Stimulated activated CD8-positive, alpha-beta memory T cell treated with anti-CD3 and anti-CD28 coated beads, Interleukin-4, amount 100 ng/mL, for 24 hours (primary cell): ENCODE data around the gene FOXB1.

ENCODE experiments used
- DNase-seq: peaks from one replicate; pipeline ENCODE4 v3.0.0-alpha.2; 2020; ENCODE audit warnings: low read depth

Gene FOXB1

DNA sequence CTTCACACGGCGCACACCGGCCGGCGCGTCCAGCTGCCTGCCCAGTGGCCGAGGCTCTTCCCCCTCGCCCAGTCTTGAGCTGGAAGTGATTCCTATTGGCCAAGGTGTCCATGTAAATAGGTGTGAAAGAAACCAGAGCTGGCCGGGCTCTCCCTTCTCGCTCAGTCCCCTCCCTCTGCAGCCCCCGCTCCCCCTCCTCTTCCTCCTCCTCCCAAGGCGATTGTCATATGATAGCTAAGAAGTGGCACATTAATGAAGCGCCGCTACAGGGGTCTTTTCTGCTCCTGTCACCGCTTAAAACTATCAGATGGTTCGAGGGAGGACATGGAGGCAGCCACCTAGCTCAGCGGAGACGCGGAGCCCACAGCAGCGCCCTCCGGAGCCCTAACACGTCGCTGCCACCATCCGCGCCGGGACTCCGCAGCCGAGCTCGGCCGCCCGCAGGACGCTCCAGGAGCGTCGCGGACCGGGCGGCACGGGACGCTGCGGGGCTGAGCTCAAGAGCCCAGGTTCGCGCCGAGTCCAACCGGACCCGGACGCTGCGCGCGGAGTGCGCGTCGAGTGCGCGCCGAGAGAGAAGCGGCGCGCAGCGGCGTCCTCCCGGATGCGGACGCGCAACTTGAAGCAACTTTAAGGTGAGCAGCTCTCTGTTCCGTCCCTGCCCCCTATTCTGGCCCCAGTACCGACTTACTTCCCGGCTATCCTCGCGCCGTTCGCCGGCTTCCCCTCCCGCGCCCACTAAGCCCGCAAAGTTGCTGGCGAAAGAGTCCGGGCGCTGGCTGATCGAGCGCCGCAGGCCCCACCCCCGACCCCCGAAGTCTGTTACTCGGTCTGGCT is at the start of gene FOXB1:
TSS of gene FOXB1 (plus strand) at position 303 of the 837 bp plus-strand sequence. CDS start 653 bp downstream, outside the sequence.
- DNase-seq: no peak

DNA sequence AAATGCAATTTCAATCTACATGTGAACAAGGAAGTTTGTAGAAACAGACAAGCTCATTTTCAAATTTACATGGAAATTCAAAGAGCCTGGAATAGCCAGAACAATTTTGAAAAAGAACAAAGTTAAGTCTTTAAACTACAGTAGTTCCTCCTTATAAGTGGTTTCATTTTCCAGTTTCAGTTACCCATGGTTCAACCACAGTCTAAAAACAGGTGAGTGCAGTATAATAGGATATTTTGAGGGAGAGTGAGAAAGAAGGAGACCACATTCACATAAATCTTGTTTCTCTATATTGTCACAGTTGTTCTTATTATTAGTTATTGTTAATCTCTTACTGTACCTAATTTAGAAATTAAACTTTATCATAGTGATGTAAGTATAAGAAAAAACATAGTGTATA is 45.8 kb upstream of the FOXB1 start:
- DNase-seq: no peak

DNA sequence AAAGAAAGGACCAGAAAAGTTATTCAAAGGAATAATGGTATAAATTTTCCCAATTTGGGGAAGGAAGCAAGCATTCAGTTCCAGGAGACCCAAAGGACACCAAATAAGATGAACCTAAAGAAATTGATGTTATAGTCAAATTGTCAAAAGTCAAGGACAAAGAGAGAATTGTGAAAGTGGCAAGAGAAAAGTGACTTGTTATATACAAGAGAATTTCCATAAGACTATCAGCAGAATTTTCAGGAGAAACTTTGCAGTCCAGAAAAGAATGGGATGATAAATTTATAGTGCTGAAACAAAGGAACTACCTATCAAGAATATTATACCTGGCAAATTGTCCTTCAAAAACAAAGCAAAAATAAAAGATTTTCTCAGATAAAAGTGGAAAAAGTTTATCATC is 43.8 kb upstream of the FOXB1 start:
- no peak for DNase-seq

DNA sequence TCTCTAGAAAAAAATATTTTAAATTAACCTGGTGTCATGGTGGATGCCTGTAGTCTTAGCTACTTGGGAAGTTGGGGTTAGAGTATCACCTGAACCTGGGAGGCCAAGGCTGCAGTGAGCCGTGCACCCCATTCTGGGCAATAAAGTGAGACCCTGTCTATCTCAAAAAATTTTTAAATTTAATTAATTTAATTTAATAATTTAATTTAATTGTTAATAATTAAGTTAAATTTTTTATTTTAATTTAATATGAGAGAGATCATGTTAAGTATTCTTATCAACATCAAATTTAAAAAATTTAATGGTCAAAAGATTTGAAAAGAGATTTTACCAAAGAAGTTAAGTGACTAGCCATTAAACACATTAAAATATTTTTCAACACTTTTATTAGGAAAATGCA is 40.8 kb upstream of the FOXB1 start:
- no peak for DNase-seq

DNA sequence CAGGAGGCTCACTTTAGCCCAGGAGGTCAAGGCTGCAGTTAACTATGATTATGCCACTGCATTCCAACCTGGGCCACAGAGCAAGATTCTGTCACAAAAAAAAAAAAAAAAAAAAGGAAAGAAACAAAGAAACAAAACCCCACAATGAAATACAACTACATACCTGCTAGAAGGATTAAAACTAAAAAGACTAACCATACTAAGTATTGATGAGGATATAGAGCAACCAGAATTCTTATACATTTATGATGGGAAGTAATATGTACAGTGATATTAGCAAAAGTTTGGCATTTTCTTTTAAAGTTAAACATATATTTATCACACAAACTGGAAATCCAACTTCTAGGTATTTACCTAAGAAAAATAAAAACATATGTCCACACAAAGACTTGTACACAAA is 40.2 kb upstream of the FOXB1 start:
- DNase-seq: no peak

DNA sequence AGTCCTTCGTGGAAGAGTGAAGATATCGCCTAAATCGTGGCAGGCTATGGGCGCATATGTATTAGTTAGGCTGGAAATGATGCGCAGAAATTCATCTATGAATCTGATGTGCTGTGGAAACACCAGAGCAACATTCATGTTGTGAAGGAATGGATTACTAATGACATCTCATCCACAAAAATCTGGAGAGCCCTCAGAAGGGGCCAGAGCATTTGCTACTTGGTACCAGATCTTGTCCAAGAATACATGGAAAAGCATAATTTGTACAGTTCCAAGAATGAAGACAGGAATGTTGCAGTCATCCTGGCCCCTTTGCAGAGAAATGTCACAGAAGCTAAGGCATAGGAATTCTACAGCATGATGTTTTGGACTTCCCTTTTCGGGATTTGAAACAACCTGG is 38.4 kb upstream of the FOXB1 start:
- no peak for DNase-seq

DNA sequence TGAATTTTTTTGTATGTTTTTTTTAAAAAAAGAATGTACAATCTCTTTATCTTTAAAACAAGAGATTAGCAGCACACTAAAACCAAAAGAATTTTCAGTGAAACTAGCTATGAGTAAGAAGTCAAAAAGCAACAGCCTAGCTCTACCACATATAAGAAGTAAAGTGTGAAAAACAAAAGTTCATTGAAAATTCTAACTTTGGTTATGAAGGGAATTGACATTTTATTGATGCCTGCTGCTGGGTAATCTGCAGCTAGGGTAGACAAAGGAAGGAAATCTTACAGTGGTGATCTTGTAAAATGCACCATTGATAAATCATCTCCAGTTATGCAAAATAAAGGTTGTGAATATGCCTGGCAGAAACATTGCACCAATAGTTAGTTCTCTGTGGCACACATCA is 37.8 kb upstream of the FOXB1 start:
- no peak for DNase-seq

DNA sequence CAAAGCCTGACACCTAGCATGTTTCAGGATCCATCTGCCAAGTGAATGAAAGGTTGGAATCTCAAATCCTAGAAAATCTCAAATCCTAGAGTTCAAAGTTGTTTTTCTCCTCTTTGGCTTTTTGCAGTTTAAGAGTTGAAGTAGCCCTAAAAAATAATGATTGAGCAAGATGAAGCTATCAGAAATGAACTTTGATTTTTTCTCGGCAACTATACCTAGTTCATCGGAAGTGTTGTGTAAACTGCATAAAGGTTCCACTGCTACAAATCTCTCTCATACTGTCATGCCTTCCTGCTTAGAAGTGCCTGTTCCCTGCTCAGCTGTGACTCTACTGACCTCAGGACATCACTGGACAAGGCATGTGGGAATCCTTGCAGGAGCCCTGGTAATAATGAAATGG is 35.8 kb upstream of the FOXB1 start:
- DNase-seq: no peak

DNA sequence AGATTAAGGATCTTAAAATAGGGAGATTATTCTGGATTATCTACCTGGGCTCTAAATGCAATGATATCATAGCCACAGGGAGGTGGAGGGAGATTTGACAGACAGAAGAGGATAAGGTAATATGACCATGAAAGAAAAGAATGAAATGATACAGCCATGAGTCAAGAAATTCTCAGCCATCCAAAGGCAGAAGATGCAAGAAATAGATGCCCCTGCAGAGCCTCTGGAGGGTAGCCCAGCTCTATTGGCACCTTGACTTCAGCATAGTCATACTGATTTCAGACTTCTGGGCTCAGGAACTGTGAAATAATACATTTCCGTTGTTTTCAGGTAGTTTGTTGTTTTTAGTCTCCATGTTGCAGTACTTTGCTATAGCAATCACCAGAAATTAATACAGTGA is 31.9 kb upstream of the FOXB1 start:
- DNase-seq: no peak

DNA sequence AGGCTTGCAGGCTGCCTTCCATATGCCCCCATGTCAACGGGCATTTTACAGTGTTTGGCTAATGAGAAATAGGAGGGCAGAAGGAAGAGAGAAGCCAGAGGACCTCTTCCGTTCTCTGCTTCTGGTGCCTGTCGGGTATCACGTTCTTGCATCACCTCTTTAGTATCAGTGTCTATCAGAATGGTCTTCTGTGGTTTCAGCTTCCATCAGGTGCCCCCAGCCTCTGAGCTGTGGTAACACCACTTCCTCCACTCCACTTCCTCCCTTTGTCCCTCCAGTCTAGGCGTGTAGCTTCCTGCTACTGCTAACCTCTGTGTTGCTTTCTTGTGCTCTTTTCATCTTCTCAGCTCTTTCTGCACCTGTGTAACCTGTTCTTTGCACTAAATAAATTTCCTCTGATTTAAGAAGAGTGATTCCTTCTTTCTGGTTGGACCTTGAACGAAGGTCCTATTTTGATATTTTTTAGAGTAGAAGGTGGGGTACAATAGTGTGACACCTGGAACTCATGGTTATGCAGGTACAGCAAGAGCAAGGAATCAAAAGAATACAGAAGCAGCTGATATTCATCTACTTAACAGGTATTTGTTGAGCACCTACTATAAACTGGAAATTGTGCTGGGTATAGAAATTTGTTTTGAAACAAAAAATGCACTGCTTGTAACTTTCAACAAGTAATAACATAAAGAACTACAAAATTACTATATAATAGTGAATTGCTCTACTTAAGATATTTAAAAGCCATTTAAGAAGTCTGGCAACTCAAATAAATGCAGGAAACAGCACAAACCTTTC is 27.4 kb upstream of the FOXB1 start:
- DNase-seq: no peak

DNA sequence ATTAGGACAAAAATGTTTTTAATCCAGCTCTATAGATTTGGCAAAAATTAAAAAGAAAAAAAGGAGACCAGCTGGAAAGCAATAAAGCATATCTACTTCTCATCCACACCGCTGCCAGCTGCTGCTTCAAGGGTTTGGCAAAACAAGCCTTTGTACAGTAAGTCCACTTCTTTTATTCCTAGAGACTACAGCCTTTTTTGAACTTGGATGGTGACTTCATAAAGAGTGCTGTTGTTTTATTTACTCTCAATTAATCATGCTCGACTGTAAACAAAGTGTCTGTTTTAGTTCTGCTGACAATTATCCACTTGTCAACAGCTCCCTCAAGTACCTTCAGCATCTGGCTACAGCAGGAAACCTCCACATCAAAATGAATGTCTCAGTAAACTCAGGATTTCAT is 12.3 kb upstream of the FOXB1 start:
- no peak for DNase-seq

DNA sequence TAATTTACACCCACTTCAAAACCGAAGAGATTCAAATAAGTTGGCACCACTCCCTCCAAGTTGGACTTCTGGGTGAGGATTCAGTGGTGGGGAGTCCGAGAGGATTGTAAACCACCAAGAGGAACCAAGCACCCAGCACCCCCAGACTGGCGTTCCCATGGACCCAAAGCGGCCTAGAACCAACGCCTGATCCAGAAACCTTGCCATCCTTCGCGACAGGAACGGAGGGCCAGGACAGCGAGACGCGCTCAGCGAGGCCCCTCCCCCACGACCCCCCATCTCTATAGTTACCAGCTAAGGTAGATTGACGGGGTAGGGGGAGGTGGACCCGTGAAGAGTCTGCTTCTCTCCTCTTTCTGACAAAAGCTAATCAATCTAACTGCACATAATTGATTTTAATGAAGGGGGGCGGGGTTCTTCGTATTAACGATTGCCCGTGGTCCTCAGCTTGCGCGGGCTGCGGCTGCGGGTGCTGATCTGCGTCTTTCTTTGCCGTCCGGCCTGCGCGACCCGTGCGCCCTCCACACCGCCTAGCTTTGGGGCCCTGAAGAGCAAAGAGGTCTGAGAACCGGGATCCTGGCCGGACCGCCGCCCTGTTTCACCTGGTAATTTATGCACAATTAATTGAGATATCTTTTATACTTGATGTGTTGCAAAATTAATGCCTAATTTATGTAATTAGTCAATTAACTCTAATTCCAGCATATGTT is 10.9 kb upstream of the FOXB1 start:
- no peak for DNase-seq

DNA sequence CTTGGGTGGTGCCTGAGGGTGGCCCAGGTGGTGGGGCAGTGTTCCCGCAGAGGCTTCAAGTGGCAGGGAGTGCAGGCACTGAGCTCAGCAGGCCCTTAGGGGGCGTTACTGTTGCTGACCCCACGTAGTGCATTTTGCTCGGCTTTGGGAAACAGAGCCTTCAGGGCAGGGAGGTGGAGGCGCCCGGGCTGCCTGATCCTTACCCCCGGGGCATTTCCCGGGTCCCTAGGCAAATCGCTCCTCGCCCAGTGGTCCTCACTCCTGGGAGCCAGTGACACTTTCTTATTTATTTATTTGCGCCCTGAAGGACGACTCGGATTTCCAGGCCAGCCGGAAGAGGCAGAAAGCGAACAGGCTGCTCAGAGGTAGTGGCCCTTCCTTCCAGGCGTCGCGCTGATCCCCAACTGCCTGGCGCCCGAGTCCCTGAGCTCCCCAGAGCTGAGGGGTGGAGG is 10.1 kb upstream of the FOXB1 start:
- DNase-seq: no peak

DNA sequence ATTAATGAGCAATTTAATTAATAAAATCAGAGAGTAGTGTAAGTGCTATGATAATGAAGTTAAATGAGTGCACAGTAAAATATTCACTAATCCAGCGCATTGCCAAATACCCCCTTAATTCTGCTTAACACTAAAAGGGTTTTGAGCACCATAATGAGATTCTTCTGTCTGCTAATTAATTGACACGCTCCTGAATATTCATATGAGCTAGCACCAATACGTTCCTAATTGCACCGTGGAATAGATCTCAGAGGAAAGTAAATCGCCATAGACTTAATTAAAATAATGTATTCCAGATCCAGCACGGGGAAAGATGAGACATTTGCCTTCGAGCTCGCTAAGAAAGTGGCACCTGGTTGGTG is 9.6 kb upstream of the FOXB1 start:
- DNase-seq: no peak

DNA sequence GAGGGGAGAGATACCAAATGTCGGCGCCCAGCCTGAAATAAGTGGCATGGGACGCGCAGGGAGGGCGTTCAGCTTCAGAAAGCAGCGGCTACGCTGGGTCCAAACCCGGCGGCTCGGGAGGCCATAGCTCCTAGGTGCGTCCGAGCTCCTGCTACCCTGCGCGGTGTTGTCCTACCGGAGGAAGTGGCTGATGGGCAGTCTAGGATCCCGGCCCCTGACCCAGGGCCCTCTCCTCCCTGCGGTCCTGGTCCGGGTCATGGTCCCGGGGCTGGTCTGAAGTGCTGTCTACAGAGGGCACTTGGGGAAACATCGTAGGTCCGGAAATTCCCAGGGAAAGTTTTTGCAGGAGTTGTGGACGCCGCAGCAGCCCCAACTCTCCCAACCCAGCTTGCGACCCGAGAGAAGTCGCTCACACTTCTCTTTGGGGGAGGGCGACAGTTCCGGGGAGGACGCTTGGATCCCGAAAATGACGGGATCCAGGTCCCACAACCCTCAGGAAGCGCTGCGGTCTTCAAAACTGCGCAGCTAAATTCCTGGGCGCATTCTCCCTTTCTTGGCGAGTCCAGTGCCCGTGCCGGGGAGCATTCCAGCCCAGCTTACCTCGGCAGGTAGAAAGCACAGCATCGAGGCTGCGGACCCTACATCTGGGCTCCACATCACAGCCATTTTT is 9.1 kb upstream of the FOXB1 start:
- DNase-seq: no peak

DNA sequence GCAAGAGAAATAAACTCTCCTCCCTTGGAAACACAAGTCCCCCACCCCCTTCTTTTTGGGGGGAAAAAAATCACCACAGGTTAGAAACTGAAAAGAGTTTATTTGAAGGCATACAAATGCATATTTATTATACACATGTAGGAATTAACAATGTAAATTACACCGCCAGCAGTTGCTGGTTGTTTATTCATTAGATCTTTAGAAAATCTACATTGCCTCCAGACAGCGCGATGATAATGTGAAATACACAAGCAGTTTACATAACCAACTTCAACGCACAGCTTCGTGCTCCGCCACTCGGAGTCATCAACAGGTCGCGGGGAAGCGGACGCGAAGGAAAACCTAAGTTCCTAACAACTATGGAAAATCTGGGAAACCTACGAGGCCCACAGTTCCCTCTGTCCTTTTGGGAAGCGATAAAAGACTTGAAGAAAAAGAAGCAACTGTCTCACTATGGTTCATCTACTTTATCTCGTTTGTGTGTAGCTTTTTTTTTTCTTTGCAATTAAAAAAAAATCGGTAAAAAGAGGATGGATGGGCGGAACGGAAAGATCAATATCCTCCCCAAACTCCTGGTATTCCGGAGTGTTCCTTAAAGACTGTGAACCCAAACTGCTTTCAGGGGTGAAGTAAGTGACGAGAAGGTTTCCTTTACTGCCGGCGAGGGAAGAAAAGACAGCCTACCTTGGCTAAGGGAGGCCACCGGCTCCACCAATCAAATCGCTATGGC is 8.4 kb upstream of the FOXB1 start:
- no peak for DNase-seq

DNA sequence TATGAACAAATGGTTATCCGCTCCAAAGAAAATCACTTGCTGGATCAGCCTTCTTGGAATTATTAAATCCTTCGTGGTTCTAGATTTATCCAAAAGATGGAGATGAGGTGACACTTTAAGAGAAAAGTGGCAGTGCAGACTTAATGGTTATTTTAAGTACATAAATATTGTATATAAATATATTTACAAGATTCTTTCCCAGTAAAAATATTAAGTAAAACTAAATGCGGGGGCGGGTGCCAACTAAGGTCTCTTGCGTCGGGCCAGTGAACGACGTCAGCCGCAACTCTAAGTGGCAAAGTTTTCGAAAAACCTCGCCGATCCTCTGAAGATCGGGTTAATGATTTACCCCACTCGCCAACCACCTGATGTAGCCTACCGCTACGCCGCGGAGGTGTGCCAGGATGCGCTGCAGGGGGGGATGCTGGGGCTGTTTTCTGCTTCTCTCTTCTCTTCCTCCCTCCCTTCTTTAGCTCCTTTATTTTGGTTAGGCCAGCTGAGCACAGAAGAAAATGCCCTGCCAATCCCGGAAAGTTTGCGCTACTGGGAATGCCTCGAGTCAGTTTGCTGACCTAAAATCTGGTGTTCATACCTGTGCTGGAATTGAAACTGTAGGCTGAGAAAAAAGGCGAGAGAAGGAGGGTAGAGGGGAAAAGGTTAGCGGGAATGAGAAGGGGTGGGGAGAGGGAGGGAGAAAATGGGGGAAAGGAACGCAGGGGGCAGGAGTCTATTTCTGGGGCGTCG is 7.6 kb upstream of the FOXB1 start:
- DNase-seq: no peak

DNA sequence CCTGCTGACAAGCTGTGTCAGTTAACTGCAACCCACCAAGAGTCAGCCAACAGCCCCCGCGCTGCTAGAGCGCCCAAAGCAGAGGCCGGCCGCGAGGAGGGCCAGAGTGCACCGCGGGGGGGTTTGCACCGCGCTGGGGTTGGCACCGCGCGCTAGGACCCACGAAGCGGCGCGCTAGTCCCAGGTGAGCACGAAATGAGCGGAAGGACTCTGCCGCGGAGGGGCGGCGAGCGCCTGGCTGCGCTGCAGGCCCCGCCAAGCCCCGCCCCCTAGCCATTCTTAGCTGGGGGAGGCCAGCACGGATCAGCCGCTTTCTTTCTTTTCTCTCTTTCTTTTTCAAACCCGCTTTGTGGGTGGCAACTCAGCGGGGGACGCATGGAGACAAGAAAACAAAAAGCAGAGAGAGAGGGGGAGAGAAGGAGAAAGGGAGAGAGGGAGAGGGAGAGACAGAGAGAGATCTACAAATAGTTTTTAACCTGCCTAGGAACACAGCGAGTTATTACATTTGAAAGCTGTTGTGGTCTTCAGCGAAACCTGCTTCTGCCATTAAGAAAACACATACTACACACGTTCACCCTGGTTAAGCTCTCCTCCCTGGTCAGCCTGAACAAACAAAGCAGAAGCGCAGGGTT is 6.9 kb upstream of the FOXB1 start:
- peak; percentile 42 for DNase-seq

DNA sequence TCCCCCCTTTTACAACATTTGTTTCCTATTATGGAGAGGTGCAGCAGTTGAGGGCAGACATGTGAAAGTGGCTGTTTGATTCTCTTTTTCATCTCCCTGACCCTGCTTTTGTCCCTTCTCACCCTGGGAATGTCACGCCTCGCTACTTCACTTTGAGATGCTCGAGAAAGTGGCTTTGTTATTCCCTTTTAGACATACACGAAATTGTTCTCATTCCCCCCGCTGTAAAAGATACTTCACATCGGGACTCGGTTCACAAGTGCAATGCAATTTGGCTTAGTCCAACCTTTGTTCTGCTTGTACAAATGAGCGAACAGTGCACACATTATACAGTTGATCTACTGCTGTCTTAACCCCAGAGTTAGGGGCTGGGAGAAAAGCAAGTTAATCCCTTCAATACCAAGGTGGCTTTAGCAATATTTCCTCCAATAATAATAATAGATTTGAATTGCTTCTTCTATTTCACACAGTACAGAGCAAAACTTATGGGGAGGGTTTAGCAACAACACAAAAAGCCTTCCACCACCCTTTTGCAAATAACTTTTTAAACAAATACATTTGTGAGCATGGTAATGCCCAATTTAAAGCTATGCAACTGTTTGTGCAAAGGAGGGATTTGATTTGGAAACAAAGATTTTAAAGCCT is 5.7 kb upstream of the FOXB1 start:
- DNase-seq: no peak
